NOMO-1 (cell line): ENCODE measurements around the gene GFI1B.

ENCODE experiments used
- DNase-seq, 2 experiments: peaks; one replicate each; lab custom pipeline; 2025; ENCODE audit not compliant: unreplicated experiment in 2 of 2; lab: John Stamatoyannopoulos, UW

Gene GFI1B

GRCh38 chr9:132978451-132979131 lies at the start of gene GFI1B:
GFI1B (plus strand) TSS chr9:132978694; CDS start chr9:132986679, 7,985 bp downstream.
- DNase-seq, result peak; percentile 48 to 59

DNA sequence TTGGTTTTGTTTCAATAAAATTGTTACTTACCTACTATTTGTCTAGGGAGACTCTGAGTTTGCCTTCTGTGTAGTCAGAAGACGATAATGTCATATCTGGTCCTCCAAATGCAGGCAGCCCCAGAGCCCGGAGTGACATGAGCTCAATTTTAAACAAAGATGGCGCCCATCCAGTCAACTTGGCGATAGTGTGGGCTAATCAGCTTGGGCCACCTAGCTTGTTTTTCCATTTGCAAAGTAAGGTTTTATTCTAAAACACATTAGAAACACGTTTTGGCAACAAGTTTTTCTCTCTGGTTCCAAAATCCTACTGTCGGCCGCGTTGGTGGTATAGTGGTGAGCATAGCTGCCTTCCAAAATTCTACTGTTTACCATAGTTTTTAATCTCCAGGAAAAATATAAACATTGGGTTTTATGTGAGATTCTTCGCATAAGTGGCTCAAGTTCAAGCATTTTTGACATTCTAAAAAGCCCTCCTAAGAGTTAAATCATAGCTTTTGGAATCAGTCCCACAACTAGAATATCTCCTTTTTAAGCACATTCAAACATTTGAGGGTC lies 47.2 kb upstream of the GFI1B start:
- DNase-seq, result no peak

- DNase-seq, result no peak
These were observed 43.5 kb upstream of the GFI1B start for GRCh38 chr9:132935026-132935425.

DNA sequence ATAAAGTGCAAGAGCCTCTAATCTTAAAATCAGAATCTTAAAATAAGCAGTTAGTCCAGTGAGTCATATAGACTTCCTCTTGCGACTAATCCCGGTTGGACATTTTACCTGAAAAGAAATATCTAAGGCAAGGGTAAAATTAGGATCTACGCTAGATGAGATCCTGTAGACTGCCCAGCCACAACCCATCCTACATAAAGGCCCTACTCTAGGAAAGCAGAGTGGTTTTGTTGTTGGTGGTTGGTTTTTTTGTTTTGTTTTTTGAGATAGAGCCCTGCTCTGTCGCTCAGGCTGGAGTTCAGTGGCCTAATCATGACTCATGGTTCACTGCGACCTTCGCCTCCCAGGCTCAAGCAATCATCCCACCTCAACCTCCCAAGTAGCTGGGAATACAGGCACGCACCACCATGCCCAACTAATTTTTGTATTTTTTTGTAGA lies 41.0 kb upstream of the GFI1B start:
- DNase-seq, result no peak

- DNase-seq, result no peak
These were observed 39.3 kb upstream of the GFI1B start for GRCh38 chr9:132939169-132939568.

DNA sequence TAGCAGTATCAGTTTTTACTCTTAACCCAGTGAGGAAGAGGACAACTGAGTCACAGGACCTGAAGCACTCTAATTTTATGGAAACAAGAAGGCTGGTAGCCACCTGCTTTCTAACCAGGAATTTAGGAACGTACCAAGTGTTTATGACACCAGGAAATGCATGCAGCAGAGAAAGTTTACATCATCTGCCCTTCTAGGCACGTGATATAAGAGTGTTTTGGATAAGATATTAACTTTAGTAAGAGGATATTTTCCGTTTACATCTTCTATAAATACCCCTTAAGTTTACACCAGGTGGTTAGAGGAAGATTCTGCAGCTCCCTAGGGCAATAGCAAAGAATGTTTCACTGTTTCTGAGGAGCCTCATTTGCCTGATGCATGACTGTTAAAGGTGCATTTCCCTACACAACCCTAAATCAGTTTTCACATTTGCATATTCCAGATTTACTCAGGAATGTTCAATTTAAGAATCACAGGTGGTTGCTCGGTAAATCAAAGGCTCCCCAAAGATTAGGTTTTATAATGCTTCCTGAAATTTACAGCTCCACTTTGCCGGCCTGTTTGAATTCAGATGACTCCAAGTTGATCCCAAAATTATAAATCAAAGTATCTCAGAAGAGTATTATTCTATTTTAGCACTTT lies 35.8 kb upstream of the GFI1B start:
- no peak for DNase-seq

DNA sequence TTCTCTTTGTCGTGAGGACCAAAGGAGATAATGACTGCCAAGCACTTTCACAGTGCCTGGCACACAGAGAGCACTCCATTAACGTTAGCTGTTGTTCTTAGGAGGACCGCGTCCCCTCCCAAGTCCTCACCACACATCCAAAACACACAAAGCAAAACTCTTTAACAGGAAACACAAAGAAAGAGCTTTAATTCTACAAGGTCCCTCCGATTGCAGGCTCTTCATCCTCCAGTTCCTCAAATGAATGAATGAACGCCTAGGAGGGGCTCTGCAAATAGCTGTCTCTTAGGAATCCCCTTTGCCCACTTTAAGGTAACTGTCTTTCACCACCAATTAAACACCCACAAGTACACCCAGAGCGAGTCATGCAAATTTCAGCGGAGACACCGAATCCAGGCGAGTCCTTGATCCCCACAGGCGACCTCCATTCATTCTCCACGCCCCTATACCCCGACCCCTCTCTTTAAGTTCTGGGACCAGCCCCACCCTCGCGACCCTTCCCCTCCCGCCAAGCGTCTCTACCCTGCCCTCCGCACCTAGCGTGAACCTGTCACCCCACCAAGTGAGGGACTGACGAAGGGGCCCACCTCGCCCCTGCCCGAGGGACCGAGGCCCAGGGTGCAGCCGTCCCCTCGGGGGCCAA lies 34.7 kb upstream of the GFI1B start:
- no peak for DNase-seq

- DNase-seq, result peak; percentile 91 to 96
These were observed 34.0 kb upstream of the GFI1B start, which contains the start of gene TSC1 for GRCh38 chr9:132944294-132945185. TSC1 (minus strand) TSS chr9:132944616; CDS start chr9:132928872, 15,744 bp downstream.

DNA sequence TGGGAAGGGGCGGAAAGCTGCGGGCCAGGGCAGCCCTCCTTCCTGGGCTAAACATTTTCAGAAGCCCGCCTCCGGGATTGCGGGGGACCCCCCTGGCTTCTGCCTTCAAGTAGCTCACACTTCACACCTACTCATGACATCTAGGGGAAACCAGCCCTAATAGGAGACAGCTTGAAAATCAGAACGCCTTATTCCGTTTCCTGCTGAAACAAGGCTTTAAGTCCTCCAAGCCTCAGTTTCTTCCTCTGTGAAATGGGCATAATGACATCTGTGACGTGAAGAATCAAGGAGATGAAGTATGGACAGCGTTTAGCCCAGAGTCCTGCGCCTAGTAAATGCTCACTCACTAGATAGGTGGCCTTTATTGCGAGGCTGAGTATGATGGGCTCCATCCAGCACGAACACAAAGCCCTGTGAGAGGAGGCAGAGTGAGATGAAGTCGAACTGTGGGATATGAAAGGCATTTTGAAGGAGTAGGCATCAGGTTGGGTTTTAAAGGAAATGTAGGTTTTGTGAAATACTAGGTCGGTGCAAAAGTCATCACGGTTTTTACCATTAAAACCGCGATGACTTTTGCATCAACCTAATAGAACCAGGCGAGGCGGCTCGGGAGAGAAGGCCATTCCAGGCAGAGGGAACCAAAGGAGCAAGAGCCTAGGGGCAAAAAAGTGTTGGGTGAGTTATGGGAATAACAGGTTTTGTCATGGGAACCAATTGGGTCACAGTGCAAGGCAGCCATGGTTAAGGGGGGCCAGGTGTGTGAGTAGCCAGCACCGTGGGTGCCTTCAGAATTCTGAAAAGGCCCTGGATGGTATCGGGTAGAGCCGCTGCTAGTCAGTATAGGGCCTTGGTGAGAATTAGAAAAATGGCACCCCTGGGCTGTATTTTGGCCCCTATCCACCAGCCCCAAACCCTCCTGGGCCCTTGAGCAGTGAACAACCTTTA lies 33.0 kb upstream of the GFI1B start:
- no peak for DNase-seq

DNA sequence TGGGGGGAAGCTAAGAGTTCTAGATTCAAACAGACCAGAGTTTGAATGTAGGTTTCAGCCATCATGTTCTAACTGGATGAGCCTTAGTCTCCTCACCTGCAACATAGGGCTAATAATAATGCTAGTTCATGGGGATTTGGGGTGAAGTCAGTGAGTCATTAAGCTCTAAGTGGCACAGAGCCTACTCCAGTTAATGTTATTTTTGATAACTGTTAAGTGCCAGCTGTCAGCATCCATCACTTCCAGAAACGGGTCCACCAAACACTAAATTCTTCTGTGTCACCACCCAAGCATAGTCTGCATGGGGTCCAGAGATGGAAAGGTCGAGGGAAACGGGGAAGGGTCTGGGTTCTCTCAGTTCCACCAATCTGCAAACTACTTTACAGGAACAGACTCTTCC lies 32.3 kb upstream of the GFI1B start:
- DNase-seq, result no peak

DNA sequence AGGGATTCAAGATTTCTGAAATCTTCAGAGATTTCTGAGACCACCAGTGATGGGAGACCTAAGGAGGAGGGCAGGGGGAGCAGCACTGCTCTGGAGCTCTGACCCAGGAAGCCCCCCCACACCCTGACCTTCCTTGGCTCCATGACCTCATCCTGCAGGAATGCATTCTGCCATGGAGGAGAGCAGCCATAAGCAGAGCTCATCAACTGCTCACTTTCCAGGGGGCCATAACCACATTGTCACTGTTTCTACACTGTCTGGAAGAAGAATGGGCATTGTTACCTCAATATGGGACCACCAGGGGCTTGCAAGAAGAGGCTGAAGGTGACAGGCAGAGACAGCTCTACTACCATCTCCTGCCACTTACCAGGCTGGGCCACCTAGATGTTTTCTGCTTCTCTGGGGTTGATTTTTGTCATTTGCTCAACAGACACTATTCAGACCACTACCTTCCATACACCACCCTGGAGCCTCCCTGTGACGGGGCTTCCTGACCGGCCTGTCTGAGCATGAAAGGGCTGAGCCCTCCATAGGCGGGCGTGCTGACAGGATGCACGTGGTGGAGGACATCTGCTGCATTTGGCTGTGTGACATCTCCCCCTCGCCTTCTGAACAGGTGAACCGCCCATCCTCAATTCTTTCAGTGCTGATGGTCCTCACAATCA lies 31.7 kb upstream of the GFI1B start:
- no peak for DNase-seq

DNA sequence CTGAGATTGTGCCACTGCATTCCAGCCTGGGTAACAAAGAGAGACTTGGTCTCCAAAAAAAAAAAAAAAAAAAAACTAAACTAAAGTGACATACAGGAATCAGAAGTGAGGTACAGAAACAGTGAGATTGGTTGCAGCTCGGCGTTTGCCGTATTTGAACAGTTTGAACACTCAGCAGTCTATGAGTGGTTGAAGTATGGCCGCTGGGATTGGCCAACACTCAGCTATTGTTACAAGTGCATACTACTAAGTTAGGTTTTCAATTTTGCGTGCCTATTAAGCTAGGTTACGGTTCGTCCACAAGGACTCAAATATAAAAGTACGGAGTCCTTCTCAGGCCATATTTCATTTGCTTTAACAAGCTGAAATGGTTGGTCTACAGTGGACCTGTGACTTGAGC lies 30.7 kb upstream of the GFI1B start:
- DNase-seq, result no peak

DNA sequence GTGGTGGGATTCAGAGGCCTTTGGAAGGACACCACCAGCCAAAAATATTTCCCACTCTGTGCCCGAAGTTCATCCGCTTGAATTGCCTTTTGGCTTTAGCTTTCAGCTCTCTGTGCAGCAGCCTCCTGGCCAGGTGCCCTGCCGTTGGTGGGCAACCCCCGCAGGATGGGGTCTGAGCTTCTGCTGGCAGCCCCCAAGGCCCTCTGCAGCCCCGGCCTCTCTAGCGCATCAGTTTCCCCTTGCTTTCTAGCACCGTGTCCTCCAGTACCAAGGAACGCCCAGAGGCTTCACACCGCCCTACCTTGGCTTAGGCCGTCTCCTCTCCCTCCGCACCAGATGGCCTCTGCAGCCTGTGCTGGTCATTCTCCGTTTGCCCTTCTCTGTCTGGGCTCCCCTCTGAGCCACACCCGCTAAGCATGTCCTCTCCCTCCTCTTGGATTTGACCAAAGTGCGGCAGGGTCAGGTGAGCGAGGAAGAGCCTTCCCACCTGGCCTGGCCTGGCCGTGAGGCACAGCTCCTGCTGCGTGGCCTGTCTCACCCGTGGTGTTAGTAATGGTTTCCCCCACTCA lies 29.9 kb upstream of the GFI1B start:
- DNase-seq, result no peak

DNA sequence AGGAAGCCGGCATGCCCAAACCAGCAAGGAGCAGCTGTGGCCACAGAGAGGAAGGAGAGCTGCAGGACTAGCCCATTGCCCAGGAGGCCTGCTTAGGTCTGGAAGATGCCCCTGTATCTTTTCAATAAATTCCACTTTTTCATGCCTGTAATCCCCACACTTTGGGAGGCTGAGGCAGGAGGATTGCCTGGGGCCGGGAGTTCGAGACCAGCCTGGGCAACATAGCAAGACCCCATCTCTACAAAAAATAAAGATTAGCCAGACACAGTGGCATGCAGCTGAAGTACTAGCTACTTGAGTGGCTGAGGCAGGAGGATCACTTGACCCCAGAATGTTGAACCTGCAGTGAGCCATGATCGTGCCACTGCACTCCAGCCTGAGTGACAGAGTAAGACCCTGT lies 28.8 kb upstream of the GFI1B start:
- no peak for DNase-seq

DNA sequence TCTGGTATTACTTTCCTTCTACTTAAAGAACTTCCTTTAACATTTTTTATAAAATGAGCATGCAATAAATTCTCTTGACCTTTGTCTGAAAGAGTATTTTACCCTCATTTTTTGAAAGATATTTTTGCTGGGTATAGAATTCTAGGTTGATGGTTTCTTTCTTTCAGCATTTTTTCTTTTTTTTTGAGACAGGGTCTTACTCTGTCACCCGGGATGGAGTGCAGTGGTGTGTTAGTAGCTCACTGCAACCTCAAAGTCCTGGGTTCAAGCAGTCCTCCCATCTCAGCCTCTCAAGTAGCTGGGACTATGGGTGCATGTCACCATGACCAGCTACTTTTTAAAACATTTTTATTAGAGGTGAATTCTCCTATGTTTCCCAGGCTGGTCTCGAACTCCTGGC lies 23.4 kb upstream of the GFI1B start:
- no peak for DNase-seq

DNA sequence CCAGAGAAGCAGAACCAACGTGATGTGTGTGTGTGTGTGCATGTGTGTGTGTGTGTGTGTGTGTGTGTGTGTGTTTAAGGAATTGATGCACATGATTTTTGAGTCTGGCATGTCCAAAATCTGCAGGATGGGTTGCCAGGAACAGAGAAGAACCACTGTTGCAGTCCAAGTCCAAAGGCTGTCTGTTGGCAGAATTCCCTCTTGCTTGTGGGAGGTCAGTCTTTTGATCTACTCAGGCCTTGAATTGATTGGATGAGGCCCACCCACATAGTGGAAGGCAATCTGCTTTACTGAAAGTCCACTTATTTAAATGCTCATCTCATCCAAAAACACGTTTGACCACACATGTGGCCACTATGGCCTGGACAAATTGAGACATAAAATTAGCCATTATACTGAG lies 22.7 kb upstream of the GFI1B start:
- DNase-seq, result no peak

GRCh38 chr9:132957805-132958204 lies 20.7 kb upstream of the GFI1B start:
- DNase-seq, result no peak

- no peak for DNase-seq
These were observed 17.5 kb upstream of the GFI1B start for GRCh38 chr9:132961002-132961401.

DNA sequence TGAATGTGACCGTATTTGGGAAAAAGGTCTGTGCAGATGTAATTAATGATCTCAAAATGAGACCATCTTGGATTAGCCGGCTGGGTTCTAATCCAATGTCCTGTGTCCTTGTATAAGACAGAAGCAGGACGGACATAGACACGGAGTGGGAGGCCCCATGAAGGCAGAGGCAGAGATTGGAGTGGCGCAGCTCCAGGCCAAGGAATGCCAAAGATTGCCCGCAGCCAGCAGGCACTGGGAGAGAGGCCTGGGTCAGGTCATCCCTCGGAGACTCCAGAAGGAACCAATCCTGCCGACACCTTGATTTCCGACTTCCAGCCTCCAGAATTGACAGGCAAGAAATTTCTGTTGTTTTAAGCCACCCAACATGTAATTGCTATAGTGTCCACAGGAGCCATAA lies 13.0 kb upstream of the GFI1B start:
- DNase-seq, result no peak
